Measurements from ENCODE around the gene COL8A2.

Gene COL8A2

DNA sequence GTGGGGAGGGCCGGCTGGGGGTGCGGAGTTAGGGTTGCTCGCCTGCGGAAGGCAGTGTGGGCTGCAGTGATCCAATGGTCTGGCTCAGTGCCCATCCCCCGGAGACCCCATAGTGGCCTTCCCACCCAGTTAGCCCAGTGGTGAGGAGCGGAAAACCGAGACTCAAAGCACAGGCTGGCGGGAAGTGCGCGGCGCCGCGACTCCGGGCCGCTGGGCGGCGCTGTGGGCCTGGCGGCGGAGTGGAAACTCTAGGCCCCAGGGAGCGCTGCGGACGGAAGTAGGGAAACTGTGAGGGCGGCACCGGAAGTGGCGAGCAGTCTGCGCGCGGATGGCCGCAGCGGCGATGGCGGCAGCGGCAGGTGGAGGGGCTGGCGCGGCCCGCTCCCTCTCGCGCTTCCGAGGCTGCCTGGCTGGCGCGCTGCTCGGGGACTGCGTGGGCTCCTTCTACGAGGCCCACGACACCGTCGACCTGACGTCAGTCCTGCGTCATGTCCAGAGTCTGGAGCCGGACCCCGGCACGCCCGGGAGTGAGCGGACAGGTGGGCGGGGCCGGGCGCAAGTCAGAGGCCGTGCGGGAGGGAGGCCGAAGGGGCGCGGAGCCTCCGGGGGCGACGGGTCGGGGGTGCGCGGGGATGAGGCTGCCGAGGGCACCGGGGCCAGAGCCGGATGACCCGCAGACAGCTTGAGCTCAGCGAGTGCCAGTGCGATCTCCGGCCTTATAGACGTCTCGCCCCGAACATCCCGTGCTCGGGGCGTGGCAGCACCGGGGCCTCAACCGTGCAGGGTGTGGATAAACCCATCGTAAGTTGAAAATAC, 36.2 kb downstream of the COL8A2 start, which contains the start of gene ADPRS:
Gene ADPRS (plus strand): TSS at position 316 of the 816 bp plus-strand sequence. CDS start 13 bp downstream, at position 329.
- DNase-seq: peak; percentile 90

DNA sequence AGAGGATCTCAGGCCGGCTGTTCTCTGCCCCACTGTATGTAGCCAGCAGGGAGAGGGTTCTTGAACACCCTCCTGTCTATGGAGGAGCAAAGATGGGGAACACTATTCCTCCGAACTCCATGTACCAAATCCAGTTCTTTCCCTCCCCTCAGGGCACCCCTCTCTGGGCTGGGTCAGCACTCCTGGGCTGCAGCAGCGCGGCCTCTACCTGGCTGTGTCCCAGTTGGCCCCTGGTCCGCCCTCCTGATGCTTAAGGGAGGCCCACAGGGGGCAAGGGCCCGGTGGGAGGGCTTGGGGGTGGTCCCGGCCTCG, 36.8 kb downstream of the COL8A2 start:
- peak; percentile 41 for DNase-seq

DNA sequence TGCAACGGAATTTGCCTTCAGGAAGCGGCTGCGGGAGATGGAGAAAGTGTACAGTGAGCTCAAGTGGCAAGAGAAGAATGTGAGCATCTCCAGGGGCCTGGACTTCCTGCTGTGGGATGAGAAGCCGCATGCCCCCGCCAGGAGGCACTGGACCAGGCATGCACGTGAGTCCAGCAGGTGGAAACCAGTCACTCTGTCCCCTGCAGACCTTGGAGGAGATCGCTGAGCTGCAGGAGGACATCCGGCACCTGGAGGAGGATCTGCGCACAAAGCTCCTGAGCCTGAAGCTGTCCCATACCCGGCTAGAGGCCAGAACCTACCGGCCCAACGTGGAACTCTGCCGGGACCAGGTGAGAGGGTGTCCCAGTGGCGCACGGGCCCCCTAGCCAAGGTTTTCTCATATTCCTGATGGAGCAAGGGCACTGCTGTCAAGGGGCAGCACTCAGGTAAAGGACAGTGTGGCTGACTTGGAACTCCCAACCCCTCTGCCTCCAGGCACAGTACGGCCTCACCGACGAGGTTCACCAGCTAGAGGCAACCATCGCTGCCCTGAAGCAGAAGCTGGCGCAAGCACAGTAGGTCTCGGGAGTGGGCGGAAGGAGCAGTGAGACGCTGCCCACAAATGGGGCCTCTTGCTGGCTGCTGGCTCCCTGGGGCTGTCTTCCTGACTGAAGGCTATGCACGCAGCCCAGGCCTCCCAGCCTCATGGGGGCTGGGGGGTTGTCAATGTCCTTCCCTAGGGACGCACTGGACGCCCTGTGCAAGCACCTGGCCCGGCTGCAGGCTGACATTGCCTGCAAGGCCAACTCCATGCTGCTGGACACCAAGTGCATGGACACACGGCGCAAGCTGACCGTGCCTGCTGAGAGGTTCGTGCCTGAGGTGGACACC, 37.5 kb downstream of the COL8A2 start:
- DNase-seq: no peak

DNA sequence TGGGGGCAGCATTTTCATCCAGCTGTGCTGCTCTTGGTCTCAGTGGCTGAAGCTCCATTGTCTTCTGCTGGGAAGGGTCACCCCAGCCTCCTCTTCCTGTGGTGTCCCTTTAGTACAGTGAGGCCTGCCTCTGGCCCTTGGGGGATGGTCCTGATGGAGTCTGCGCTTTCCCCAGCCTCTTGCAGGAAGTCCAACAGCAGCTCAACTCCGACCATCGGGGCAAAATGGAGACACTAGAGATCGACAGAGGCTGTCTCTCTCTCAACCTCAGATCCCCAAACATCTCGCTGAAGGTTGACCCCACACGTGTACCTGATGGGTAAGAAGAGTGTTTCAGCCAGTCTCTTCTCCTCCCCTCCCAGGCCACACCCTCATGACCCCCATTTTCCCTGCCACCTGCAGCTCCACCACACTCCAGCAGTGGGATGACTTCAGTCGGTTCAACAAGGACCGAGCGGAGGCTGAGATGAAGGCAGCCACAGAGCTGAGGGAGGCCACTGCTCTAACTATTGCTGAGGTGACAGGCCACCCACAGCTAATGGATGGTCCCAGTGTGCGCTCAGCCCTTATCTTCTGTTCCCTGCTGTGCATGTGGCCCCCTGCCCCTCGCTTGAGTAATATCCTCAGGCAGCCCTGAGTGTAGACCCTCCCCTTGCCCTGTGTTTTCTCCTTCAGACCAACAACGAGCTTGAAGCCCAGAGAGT, 38.3 kb downstream of the COL8A2 start:
- DNase-seq: no peak

DNA sequence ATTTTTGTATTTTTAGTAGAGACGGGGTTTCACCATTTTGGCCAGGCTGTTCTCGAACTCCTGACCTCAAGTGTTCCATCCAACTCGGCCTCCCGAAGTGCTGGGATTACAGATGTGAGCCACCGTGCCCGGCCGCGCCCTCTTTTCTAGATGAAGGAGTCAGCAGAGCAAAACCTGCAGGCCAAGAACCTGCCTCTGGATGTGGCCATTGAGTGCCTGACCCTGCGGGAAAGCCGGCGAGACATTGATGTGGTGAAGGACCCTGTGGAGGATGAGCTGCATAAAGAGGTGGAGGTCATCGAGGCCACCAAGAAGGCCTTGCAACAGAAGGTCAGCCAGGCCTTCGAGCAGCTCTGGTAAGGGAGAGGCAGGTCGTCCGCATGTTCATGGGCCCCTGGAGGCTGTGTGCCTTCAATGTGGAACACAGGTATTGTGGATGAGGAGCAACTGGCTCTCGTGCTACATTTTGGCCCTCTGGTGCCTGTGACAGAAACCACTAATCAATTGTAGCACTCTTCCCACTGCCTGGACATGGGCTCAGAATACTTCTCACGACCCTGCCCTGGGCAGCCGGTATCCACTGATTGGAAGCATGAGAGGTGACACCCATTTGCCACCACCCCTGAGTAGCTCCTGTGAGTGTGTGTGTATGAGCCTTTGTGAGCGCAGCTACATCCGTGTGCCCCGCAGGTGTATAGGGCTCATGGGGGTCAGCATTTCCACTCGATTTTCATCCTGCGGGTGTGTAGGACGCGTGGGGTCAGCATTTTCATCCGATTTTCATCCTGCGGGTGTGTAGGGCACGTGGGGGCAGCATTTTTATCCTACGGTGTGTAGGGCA, 39.1 kb downstream of the COL8A2 start:
- DNase-seq: no peak

DNA sequence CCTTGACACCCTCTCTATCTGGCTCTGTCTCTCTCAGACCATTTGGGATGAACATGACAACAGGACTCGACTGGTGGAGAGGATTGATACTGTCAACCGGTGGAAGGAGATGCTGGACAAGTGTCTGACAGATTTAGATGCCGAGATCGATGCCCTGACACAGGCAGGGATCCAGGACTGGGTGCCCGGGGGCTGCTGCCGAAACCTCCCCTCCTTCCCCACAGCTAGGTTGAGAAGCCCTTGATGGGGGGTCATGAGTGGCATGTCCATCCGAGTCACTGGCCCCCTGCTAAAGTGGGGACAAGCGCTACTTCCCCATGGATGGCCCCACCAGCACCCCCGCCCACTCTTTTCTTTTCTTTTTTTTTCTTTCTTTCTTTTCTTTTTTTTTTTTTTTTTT, 39.9 kb downstream of the COL8A2 start:
- no peak for DNase-seq

DNA sequence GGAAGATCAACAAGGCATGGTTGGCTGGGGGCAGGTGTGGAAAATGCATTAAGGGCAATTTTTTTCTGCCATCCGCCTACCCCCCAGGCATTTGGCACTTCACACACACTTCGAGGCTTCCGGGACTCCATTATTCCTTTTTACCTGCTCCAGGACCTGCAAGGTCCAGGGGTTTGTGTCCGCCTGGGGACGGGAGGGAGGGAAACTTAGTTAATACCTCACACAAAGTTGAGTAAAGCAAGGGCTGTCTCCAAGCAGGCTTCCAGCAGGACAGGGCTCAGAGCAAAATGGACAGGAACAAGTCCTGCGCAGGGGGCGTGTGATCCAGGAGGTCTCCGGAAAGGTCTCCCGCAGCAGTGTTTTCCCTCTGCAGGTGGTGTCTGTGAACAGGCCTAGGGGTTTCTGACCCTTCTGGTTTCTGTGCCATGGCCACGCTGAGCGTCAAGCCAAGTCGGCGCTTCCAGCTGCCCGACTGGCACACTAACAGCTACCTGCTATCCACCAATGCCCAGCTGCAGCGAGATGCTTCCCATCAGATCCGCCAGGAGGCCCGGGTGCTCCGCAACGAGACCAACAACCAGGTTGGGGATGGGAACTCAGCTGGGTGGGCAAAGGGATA, 40.4 kb downstream of the COL8A2 start:
- DNase-seq: no peak

DNA sequence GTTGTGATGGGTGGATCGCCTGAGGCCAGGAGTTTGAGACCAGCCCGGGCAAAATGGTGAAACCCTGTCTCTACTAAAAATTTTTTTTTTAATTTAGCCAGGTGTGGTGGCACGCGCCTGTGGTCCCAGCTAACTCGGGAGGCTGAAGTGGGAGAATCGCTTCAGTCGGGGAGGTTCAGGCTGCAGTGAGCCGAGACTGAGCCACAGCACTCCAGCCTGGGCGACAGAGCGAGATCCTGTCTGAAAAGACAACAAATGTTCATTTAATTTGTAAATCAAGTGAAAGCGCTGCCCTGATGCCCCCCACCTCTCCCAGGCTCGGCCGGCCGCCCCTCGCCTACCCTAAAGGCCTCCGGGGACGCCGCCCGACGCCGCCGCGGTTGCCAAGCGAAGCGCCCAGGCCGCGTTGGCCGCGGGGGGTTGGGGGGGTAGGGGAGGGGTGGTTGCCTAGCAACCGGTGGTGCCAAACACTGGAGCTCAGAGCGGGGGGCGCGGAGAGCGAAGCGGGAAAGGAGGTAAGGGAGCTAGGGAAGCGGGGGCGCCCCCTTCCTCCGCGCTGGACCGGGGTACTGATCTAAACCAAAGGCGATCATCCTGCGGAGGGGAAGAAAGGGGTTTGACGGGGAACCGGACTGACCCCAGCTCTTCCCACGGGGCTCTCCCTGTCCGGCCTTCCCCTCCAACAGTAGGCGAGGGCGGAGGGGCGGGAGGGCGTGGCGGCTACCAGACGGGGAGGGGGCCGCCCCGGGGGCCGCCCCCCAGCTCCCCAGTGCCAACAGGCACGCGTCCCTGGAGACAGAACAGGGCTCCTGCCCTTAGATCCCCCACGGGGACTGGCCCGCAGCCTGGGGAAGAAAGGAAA, 41.2 kb downstream of the COL8A2 start, which contains the start of gene TEKT2:
Gene TEKT2 (plus strand): TSS at position 460 of the 862 bp plus-strand sequence. CDS start 828 bp downstream, outside the sequence.
- DNase-seq: no peak

DNA sequence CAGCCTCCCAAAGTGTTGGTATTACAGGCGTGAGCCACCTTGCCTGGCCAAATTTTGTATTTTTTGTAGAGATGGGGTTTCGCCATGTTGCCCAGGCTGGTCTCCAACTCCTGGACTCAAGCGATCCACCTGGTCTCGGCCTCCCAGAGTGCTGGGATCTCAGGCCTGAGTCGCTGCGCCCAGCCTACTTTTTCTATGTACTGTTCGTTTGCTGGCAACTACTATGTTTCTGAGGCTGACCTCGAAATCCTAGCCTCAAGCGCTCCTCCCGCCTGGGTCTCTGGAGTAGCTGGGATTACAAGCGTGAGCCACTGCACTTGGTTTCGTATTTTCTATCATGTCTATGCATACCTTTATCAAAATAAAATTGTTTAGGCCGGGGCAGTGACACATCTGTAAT, 41.8 kb downstream of the COL8A2 start:
- no peak for DNase-seq

DNA sequence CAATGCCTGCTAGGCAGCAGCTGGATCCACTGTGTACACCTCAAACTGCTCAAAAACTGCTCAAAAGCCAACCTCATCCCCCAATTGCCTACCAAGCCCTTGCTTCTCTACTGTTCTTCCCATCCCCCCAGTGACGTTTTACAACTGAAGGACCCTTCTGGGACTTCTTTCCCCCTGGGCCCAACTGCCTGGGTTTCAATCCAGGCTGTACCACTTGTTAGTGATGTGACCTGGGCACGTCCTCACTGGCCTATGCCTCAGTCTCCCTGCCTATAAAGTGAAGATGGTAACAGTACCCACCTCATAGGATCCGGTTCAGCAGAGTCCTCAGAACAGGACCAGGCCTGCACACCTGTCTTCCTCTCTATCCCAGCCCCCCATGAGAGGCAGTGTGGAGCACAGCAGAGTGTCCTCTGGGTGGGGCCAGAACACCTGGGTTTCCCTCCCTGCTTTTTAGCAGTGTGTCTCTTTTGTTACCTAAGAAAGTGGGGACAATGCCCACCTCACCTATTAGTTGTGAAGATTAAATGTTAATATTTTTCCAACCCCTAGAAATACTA, 43.0 kb downstream of the COL8A2 start:
- no peak for DNase-seq

DNA sequence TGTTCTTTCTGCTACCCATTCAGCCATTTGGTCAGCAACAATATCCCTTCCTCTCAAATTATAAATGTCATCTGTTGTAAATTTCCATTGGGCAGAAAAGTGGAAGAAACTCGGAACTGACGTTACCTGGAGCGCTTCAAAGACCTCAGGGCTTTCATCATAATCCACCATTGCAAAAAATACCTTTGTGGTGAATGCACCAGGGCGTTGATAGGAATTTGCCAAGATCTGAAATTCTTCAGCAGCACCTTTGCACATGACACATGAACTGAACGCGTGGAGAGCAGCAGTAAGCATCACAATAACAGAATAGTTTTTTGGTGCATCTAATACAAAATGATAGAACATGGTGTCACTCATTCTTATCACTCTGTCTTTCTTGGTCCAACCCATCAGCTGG, 44.2 kb downstream of the COL8A2 start:
- no peak for DNase-seq

DNA sequence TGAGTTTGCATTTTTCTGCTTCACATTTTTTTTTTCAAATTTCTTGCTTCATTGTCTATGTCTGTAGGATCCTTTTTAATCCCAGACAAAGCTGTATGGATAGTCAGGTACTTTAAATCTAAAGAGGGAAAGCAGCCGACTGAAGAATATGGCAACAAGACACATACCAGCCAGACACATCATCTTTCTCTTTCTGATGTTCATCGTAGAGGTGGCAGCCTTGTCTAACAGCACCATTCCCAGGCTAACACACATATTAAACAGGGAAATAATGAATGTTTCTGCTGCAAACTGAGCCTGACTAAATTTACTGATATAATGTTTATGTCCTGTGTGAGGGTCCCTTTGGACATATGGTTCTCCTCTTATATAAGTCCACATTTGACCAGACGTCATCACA, 44.8 kb downstream of the COL8A2 start:
- DNase-seq: no peak

DNA sequence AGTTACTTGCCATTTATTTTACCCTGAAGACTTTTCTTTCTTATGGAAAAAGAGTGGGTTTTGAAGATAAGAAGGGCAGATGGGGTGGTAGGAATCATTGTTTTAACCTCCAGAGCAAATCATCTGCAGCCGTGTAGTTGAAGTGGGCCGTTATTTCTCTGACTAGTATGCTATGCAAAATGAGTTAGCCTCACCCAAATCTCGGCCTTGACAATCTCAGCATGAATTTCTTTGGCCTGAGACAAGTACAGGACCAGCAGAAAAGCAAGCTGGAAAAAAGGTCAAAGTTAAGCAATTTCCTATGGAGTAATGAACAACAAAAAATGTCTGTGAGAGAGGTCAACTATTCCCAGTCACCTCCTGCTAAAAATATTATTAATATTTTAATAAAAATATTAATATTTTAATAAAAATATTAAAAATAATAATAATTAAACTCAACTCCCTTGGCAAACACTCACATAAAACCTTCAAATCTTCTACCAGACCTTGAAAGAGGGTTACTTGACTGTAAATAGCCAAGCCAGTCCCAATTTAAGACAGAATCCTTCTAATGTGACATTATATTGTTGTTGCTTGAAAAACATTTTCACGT, 47.9 kb downstream of the COL8A2 start:
- no peak for DNase-seq

DNA sequence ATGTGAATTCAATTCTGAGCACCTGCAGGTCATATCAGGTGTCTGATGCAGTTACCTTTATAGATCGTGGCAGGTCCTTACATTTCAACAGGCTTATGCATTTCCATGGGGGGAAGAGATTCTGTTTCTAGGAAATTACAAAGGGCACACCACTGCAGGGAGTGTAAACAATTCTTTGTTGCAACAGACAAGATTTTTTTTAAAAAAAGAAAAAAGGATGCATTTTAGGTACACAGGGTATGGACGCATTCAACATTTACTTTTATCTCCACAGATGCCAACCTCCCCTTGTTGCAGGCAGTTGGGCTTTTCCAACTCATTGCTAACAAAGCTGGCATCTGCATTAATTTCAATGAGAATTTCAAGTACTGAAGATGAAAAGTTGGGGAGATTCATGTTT, 54.7 kb downstream of the COL8A2 start:
- DNase-seq: no peak

DNA sequence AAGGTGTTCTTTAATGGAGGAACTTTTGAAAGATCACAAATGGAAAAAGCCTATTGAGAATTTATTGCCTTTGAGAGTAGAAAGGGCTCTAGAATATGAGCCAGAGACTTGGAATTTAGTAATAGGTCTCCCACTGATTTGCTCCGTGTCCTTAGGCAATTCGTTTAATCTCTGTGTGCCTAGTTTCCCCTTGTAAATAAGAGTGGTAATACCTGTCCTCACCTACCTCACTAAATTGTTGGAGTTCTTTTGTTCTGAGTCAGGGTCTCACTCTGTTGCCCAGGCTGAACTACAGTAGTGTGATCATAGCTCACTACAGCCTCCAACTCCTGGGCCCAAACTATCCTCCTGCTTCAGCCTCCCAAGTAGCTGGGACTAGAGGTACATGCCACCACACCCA, 56.2 kb downstream of the COL8A2 start:
- DNase-seq: no peak

DNA sequence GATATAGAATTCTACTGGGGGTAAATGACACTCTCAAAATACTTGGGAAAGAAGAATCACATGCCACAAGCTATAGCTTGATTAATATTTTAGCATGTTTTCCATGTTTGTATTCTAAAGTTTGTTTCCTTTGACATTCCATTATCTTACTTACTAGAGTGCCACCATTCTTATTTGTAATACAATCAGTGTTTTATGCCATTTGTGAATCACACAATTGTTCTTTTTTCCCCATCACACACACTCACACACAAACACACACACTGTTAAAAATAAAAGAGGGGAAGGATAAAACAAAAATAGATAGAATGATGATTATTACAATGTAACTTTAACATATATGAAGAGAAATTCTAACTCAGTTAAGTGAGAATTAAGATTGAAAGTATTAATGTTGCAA, 57.2 kb downstream of the COL8A2 start:
- DNase-seq: no peak

DNA sequence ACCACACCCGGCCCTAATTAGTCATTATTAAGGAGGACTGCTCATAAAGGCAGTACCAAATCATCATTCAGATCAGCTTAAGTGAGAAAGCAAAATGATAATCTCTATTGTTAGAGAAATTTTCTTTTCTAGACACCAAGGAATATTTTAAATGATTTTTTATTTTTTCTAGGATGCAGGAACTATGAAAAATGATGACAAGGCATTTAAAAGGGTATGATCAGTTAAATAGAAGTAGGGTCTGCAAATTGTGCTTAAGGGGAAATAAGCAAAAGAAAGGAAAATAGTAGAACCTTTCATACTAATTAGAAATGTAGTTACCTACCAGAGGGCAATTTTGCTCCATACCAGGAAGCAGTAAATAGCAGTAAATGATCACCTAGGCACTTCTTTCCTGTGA, 62.7 kb downstream of the COL8A2 start:
- DNase-seq: no peak

DNA sequence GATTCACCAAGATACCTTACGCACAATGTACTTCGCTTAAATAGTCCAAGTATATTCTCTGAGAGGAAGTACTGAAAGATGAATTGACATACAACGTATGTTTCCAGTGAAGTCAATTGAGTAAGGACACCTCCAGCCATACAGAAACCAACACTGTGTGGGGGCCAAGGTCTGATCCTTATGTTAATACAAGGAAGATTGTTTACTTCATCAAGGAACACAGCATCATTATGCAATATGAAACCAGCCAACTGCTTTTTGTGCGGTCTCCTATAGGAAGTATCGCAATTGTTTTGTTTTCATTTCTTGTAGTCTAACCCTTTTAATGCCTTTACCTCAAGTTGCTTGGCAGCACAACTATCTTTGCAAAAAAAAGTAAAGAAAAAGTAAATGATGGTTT, 69.3 kb downstream of the COL8A2 start:
- no peak for DNase-seq

DNA sequence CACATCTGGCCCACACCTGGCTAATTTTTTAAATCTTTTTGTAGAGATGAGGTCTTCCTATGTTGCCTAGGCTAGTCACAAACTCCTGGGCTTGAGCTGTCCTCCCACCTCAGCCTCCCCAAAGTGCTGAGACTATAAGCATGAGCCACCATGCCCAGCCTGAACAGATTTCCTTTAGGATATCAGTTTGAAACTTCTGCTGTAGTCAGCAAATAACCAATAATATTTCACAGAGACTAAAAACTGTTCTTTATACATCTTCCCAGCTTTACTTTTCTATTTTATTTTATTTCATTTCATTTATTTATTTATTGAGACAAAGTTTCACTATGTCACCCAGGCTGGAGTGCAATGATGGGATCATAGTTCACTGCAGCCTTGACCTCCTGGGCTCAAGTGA, 71.0 kb downstream of the COL8A2 start:
- no peak for DNase-seq

DNA sequence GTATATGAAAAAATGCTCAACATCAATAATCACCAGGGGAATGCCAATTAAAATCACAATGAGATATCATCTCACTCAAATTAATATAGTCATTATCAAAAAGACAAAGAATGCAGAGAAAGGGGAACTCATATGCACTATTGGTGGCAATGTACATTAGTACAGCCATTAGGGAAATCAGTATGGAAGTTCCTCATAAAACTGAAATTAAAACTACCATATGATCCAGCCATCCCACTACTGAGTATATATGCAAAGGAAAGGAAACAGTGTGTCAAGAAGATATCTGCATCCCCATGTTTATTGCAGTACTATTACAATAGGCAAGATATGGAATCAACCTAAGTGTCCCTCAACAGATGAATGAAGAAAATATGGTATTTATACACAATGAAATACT, 73.2 kb downstream of the COL8A2 start:
- no peak for DNase-seq

Data from OCI-M1 (cell line).